ENCODE data around the gene FOXP1. TPM values are rescaled to one million over a fixed set of nuclear protein-coding genes. Genes with fewer than 3 reads are reported as not detected.

Gene FOXP1
- total and polyA plus RNA-seq, 2 of the 13 experiments (the other 11 are each of a cell fraction or from before 2014, with no cell fraction given): 40.4 to 59.0 TPM

- peak; percentile 82 for DNase-seq (ENCODE audit: low spot score)
- FAIRE-seq: peak; percentile 95
- Histone ChIP-seq H2AFZ (ENCODE audit: low read length) (no peak overlapping the region), H3K9ac (ENCODE audit: insufficient read depth, low read depth, low read length) (peak overlapping the region; percentile 68), H3K27ac (ENCODE audit: extremely low read length, insufficient read depth, low read length) (peak overlapping the region; percentile 82), H3K79me2 (ENCODE audit: insufficient read depth, low read length) (peaks cover 20% of the 10 kb centered on the region), H3K36me3 (replicated peaks in 1 of 2; ENCODE audit: control insufficient read depth in 1 of 2, insufficient read depth in 2 of 2, low read length in 2 of 2) (no peaks in the 10 kb centered on the region), H3K4me1 (ENCODE audit: insufficient read depth, low read length) (peaks cover 81% of the 10 kb centered on the region), H4K20me1 (ENCODE audit: insufficient read depth, low read length) (no peaks in the 10 kb centered on the region), H3K9me3 (ENCODE audit: low read length) (no peaks in the 10 kb centered on the region), H3K4me2 (ENCODE audit: low read depth, low read length) (peak overlapping the region; percentile 79), H3K27me3 (ENCODE audit: control insufficient read depth in 1 of 2, insufficient read depth in 2 of 2, low read length in 2 of 2) (no peaks in the 10 kb centered on the region), H3K4me3 (replicated peaks in 1 of 3; ENCODE audit: insufficient read depth in 1 of 3, low read depth in 2 of 3, low read length in 3 of 3) (peak overlapping the region; percentile 37 to 44 (median 38); a peak in 5 of 6 replicates)
- CTCF ChIA-PET (ENCODE audit: low intra/inter-chr PET ratio, low total read pairs): no interaction called here
- WGBS (ENCODE audit: low lambda C conversion rate): 9% methylated on average over 8 of the region's 8 CpGs
- intact Hi-C loops (cut with micrococcal nuclease; ENCODE audit: unreplicated experiment) (loop anchor here (1.0 to 5.0 kb wide), 3 partner anchors 37 to 158 kb away; no protein-coding TSS in a partner anchor), in situ Hi-C loops (cut with HindIII; ENCODE audit: extremely low pct_ligation_motif_present, low pct_unique_long_range_greater_than_20kb) (no loop called here)
- POLR2A ChIA-PET: interaction anchor here (0.7 to 7.1 kb wide), 18 partner anchors 12 to 338 kb away, joined by 3 to 85 read pairs (median 5); partner anchors contain the start of gene FOXP1
- peak; percentile 77 for ATAC-seq
- TSS peak; percentile 55 for BruUV-seq (replicated peaks)
- TF ChIP-seq, protein P1, sequence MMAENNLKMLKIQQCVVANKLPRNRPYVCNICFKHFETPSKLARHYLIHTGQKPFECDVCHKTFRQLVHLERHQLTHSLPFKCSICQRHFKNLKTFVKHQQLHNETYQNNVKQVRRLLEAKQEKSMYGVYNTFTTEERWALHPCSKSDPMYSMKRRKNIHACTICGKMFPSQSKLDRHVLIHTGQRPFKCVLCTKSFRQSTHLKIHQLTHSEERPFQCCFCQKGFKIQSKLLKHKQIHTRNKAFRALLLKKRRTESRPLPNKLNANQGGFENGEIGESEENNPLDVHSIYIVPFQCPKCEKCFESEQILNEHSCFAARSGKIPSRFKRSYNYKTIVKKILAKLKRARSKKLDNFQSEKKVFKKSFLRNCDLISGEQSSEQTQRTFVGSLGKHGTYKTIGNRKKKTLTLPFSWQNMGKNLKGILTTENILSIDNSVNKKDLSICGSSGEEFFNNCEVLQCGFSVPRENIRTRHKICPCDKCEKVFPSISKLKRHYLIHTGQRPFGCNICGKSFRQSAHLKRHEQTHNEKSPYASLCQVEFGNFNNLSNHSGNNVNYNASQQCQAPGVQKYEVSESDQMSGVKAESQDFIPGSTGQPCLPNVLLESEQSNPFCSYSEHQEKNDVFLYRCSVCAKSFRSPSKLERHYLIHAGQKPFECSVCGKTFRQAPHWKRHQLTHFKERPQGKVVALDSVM (CRISPR knock-in tag; IDR thresholded peaks at IDR 0.05): peak; percentile 21; the same call in 1 of the 2 replicates
- TF ChIP-seq GZF1 (CRISPR knock-in tag; IDR thresholded peaks at IDR 0.05): peak; percentile 99
- no peak for TF ChIP-seq FOXP1 (IDR thresholded peaks at IDR 0.05)
- peak; percentile 85; the same call in 1 of the 2 replicates for TF ChIP-seq FOXP1 (CRISPR knock-in tag; IDR thresholded peaks at IDR 0.05)
- peak; percentile 62; the same call in 1 of the 2 replicates for TF ChIP-seq CREM (IDR thresholded peaks at IDR 0.05)
- no peak for TF ChIP-seq CREM (CRISPR knock-in tag; IDR thresholded peaks at IDR 0.05)
- peak; percentile 32 for TF ChIP-seq SAP130 (CRISPR knock-in tag; IDR thresholded peaks at IDR 0.05; ENCODE audit: low read depth)
- TF ChIP-seq, protein P2, sequence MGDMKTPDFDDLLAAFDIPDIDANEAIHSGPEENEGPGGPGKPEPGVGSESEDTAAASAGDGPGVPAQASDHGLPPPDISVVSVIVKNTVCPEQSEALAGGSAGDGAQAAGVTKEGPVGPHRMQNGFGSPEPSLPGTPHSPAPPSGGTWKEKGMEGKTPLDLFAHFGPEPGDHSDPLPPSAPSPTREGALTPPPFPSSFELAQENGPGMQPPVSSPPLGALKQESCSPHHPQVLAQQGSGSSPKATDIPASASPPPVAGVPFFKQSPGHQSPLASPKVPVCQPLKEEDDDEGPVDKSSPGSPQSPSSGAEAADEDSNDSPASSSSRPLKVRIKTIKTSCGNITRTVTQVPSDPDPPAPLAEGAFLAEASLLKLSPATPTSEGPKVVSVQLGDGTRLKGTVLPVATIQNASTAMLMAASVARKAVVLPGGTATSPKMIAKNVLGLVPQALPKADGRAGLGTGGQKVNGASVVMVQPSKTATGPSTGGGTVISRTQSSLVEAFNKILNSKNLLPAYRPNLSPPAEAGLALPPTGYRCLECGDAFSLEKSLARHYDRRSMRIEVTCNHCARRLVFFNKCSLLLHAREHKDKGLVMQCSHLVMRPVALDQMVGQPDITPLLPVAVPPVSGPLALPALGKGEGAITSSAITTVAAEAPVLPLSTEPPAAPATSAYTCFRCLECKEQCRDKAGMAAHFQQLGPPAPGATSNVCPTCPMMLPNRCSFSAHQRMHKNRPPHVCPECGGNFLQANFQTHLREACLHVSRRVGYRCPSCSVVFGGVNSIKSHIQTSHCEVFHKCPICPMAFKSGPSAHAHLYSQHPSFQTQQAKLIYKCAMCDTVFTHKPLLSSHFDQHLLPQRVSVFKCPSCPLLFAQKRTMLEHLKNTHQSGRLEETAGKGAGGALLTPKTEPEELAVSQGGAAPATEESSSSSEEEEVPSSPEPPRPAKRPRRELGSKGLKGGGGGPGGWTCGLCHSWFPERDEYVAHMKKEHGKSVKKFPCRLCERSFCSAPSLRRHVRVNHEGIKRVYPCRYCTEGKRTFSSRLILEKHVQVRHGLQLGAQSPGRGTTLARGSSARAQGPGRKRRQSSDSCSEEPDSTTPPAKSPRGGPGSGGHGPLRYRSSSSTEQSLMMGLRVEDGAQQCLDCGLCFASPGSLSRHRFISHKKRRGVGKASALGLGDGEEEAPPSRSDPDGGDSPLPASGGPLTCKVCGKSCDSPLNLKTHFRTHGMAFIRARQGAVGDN (CRISPR knock-in tag; IDR thresholded peaks at IDR 0.05): no peak
- no peak for TF ChIP-seq GABPB1 (CRISPR knock-in tag; IDR thresholded peaks at IDR 0.05)
- TF ChIP-seq SP5 (CRISPR knock-in tag; IDR thresholded peaks at IDR 0.05; ENCODE audit: borderline replicate concordance, low read depth): 0 out of 2 replicates have a peak, but pooled peaks have one; percentile 55
- TF ChIP-seq ZNF749 (CRISPR knock-in tag; IDR thresholded peaks at IDR 0.05; ENCODE audit: borderline replicate concordance): no peak
- TF ChIP-seq NCOA2 (CRISPR knock-in tag; IDR thresholded peaks at IDR 0.05): peak; percentile 87
- TF ChIP-seq IRF2 (CRISPR knock-in tag; IDR thresholded peaks at IDR 0.05): no peak
- no peak for TF ChIP-seq TERF1 (CRISPR knock-in tag; IDR thresholded peaks at IDR 0.05)
- peak; percentile 92 for TF ChIP-seq ZNF362 (CRISPR knock-in tag; IDR thresholded peaks at IDR 0.05; ENCODE audit: borderline replicate concordance)
- TF ChIP-seq KLF16 (CRISPR knock-in tag; IDR thresholded peaks at IDR 0.05): peak in 1 of 2 experiments; percentile 43; a peak in 1 of 4 replicates
- no peak for TF ChIP-seq NCOA1 (CRISPR knock-in tag; IDR thresholded peaks at IDR 0.05)
These were observed 338.6 kb downstream of the FOXP1 start for GRCh38 chr3:71244826-71245488.
